ENCODE measurements around the gene VAMP2. TPM values are rescaled to one million over a fixed set of nuclear protein-coding genes. Genes with fewer than 3 reads are reported as not detected.

Gene VAMP2
- total and polyA plus RNA-seq, 5 experiments from 2014 or later, result 50.4 to 238 (median 84.2) TPM

GRCh38 chr17:8124350-8125153 is 38.2 kb downstream of the VAMP2 start:
- ATAC-seq (no peak), DNase-seq (peak in 3 of 10 donors; percentile 23 to 34 (median 28))
- H3K9me3 Mint-ChIP-seq, result peaks cover 0 to 12% (median 0%) of the 10 kb centered on the region in 9 donors
- H3K4me1 Mint-ChIP-seq, result peaks cover 49 to 71% (median 62%) of the 10 kb centered on the region in 4 donors
- peaks cover 0 to 4% (median 0%) of the 10 kb centered on the region in 3 donors for H3K36me3 Mint-ChIP-seq
- peak overlapping the region in 8 of 10 donors; percentile 55 to 100 (median 84) for H3K27ac Mint-ChIP-seq
- H3K4me3 Mint-ChIP-seq, result peak overlapping the region; percentile 87 to 97 (median 94)
- H3K27me3 Mint-ChIP-seq, result peaks cover 0 to 39% (median 26%) of the 10 kb centered on the region in 5 donors
- POLR2A ChIA-PET, result interaction anchor here (0.5 to 4.0 kb wide), 19 partner anchors 12 to 669 kb away, joined by 3 to 27 read pairs (median 5); partner anchors contain the start of genes CTC1 and SLC25A35

GRCh38 chr17:8123695-8124349 is 38.9 kb downstream of the VAMP2 start, which contains the start of gene HES7:
Gene HES7, minus strand, starts transcription at chr17:8124106. Its CDS starts 22 bp downstream, at chr17:8124084.
- peaks cover 0 to 16% (median 0%) of the 10 kb centered on the region in 9 donors for H3K9me3 Mint-ChIP-seq
- H3K36me3 Mint-ChIP-seq, result peaks cover 0 to 6% (median 2%) of the 10 kb centered on the region in 3 donors
- ATAC-seq, result no peak
- DNase-seq, result peak in 2 of 10 donors; percentile 18 to 64
- H3K4me3 Mint-ChIP-seq, result peak within 1 kb of the TSS; percentile 87 to 97 (median 94)
- POLR2A ChIA-PET, result interaction anchor here (0.5 to 4.0 kb wide), 22 partner anchors 12 to 668 kb away, joined by 3 to 27 read pairs (median 5); partner anchors contain the start of genes CTC1, RANGRF and SLC25A35
- H3K27ac Mint-ChIP-seq, result peak within 1 kb of the TSS; percentile 33 to 100 (median 84)
- peaks cover 54 to 78% (median 67%) of the 10 kb centered on the region in 4 donors for H3K4me1 Mint-ChIP-seq
- peaks cover 0 to 39% (median 26%) of the 10 kb centered on the region in 5 donors for H3K27me3 Mint-ChIP-seq

GRCh38 chr17:8122924-8123694 is 39.6 kb downstream of the VAMP2 start:
- peaks cover 0 to 6% (median 3%) of the 10 kb centered on the region in 3 donors for H3K36me3 Mint-ChIP-seq
- H3K27me3 Mint-ChIP-seq, result peaks cover 0 to 38% (median 26%) of the 10 kb centered on the region in 5 donors
- peak in 6 of 10 donors; percentile 29 to 63 (median 44) for DNase-seq
- H3K9me3 Mint-ChIP-seq, result peaks cover 0 to 17% (median 0%) of the 10 kb centered on the region in 9 donors
- H3K4me3 Mint-ChIP-seq, result peak overlapping the region; percentile 84 to 97 (median 92)
- POLR2A ChIA-PET, result interaction anchor here (1.0 to 4.0 kb wide), 15 partner anchors 10 to 166 kb away, joined by 3 to 27 read pairs (median 6); partner anchors contain the start of genes CTC1 and RANGRF
- peaks cover 60 to 85% (median 74%) of the 10 kb centered on the region in 4 donors for H3K4me1 Mint-ChIP-seq
- ATAC-seq, result peak; percentile 6 to 11
- peak overlapping the region in 7 of 10 donors; percentile 33 to 100 (median 57) for H3K27ac Mint-ChIP-seq

- ATAC-seq, result no peak
- POLR2A ChIA-PET, result interaction anchor here (0.5 to 4.0 kb wide), 14 partner anchors 10 to 100 kb away, joined by 3 to 27 read pairs (median 3); no protein-coding TSS in a partner anchor
- peaks cover 65 to 92% (median 80%) of the 10 kb centered on the region in 4 donors for H3K4me1 Mint-ChIP-seq
- peak in 2 of 10 donors; percentile 11 to 59 for DNase-seq
- peaks cover 0 to 6% (median 3%) of the 10 kb centered on the region in 3 donors for H3K36me3 Mint-ChIP-seq
- H3K9me3 Mint-ChIP-seq, result peaks cover 0 to 17% (median 0%) of the 10 kb centered on the region in 9 donors
- H3K4me3 Mint-ChIP-seq, result peak overlapping the region; percentile 84 to 97 (median 92)
- H3K27ac Mint-ChIP-seq, result peak overlapping the region in 5 of 10 donors; percentile 5 to 85 (median 52)
- peaks cover 0 to 38% (median 26%) of the 10 kb centered on the region in 5 donors for H3K27me3 Mint-ChIP-seq
These were observed 40.3 kb downstream of the VAMP2 start for GRCh38 chr17:8122422-8122923.

GRCh38 chr17:8121681-8122421 is 40.9 kb downstream of the VAMP2 start:
- POLR2A ChIA-PET, result interaction anchor here (0.5 to 4.0 kb wide), 13 partner anchors 9 to 167 kb away, joined by 3 to 27 read pairs (median 3); partner anchors contain the start of gene RANGRF
- Mint-ChIP-seq H3K27ac (peak overlapping the region in 2 of 10 donors; percentile 15 to 85), H3K4me3 (peak overlapping the region; percentile 84 to 97 (median 92)), H3K36me3 (peaks cover 0 to 6% (median 3%) of the 10 kb centered on the region in 3 donors), H3K27me3 (peaks cover 0 to 37% (median 28%) of the 10 kb centered on the region in 5 donors), H3K4me1 (peaks cover 60 to 88% (median 77%) of the 10 kb centered on the region in 4 donors), H3K9me3 (peaks cover 0 to 17% (median 0%) of the 10 kb centered on the region in 9 donors)
- peak in 5 of 10 donors; percentile 36 to 63 (median 39) for DNase-seq
- ATAC-seq, result no peak

- H3K9me3 Mint-ChIP-seq, result peaks cover 0 to 17% (median 0%) of the 10 kb centered on the region in 9 donors
- peaks cover 60 to 83% (median 77%) of the 10 kb centered on the region in 4 donors for H3K4me1 Mint-ChIP-seq
- POLR2A ChIA-PET, result interaction anchor here (0.9 to 2.6 kb wide), 3 partner anchors 42 to 167 kb away, joined by 3 to 6 read pairs (median 3); partner anchors contain the start of gene RANGRF
- ATAC-seq (no peak), DNase-seq (no peak)
- peak overlapping the region; percentile 87 to 98 (median 93) for H3K4me3 Mint-ChIP-seq
- H3K36me3 Mint-ChIP-seq, result peaks cover 0 to 6% (median 3%) of the 10 kb centered on the region in 3 donors
- H3K27ac Mint-ChIP-seq, result peak overlapping the region in 1 of 10 donors; percentile 100
- peaks cover 4 to 41% (median 33%) of the 10 kb centered on the region in 5 donors for H3K27me3 Mint-ChIP-seq
These were observed 41.4 kb downstream of the VAMP2 start for GRCh38 chr17:8121407-8121680.

- ATAC-seq, result peak; percentile 8 to 21
- H3K36me3 Mint-ChIP-seq, result peaks cover 0 to 6% (median 3%) of the 10 kb centered on the region in 3 donors
- peaks cover 0 to 17% (median 0%) of the 10 kb centered on the region in 9 donors for H3K9me3 Mint-ChIP-seq
- H3K27me3 Mint-ChIP-seq, result peaks cover 6 to 45% (median 35%) of the 10 kb centered on the region in 5 donors
- peak overlapping the region; percentile 84 to 98 (median 92) for H3K4me3 Mint-ChIP-seq
- peaks cover 57 to 78% (median 72%) of the 10 kb centered on the region in 4 donors for H3K4me1 Mint-ChIP-seq
- peak in 8 of 10 donors; percentile 25 to 80 (median 58) for DNase-seq
- POLR2A ChIA-PET, result interaction anchor here (0.6 to 3.5 kb wide), 21 partner anchors 11 to 434 kb away, joined by 3 to 71 read pairs (median 7); partner anchors contain the start of genes ALOX12B, BORCS6, CTC1 and NAA38
- peak overlapping the region; percentile 67 to 100 (median 92) for H3K27ac Mint-ChIP-seq
These were observed 42.0 kb downstream of the VAMP2 start for GRCh38 chr17:8120520-8121406.

- Mint-ChIP-seq H3K4me1 (peaks cover 52 to 70% (median 64%) of the 10 kb centered on the region in 4 donors), H3K9me3 (peaks cover 0 to 13% (median 0%) of the 10 kb centered on the region in 9 donors), H3K4me3 (peak overlapping the region; percentile 84 to 98 (median 92)), H3K27me3 (peaks cover 12 to 49% (median 41%) of the 10 kb centered on the region in 5 donors), H3K36me3 (peaks cover 0 to 3% (median 3%) of the 10 kb centered on the region in 3 donors), H3K27ac (peak overlapping the region; percentile 67 to 100 (median 92))
- ATAC-seq (peak; percentile 34 to 60), DNase-seq (peak; percentile 61 to 95 (median 89))
- POLR2A ChIA-PET, result interaction anchor here (0.6 to 3.5 kb wide), 32 partner anchors 11 to 433 kb away, joined by 3 to 71 read pairs (median 6); partner anchors contain the start of genes ALOX12B, BORCS6, CTC1 and NAA38
These were observed 42.9 kb downstream of the VAMP2 start for GRCh38 chr17:8119581-8120519.
